Ishikawa (cell line): ENCODE measurements around the gene KIRREL3.

Experiments
- CEBPB ChIP-seq: IDR thresholded peaks from 2 replicates; pipeline ENCODE4 v1.6.1; 2012
- CREB1 ChIP-seq: IDR thresholded peaks from 2 replicates; pipeline ENCODE4 v1.6.1; 2012; ENCODE audit warnings: low read depth
- EGR1 ChIP-seq: IDR thresholded peaks from 2 replicates; pipeline ENCODE4 v1.6.1; 2012
- EP300 ChIP-seq: IDR thresholded peaks from 2 replicates; pipeline ENCODE4 v1.6.1; 2012; ENCODE audit warnings: borderline replicate concordance
- FOXM1 ChIP-seq: IDR thresholded peaks from 2 replicates; pipeline ENCODE4 v1.6.1; 2012; ENCODE audit warnings: low read depth, borderline replicate concordance
- NFIC ChIP-seq: IDR thresholded peaks from 2 replicates; pipeline ENCODE4 v1.6.1; 2012
- RAD21 ChIP-seq: IDR thresholded peaks from 2 replicates; pipeline ENCODE4 v1.6.1; 2012; ENCODE audit warnings: low read depth
- TAF1 ChIP-seq: IDR thresholded peaks from 2 replicates; pipeline ENCODE4 v1.6.1; 2012; ENCODE audit warnings: low read depth, mild to moderate bottlenecking
- TCF12 ChIP-seq: IDR thresholded peaks from 2 replicates; pipeline ENCODE4 v1.6.1; 2012; ENCODE audit warnings: low read depth
- TEAD4 ChIP-seq: IDR thresholded peaks from 2 replicates; pipeline ENCODE4 v1.6.1; 2012
- YY1 ChIP-seq: IDR thresholded peaks from 2 replicates; pipeline ENCODE4 v1.6.1; 2012; ENCODE audit warnings: low read depth
- ZBTB7A ChIP-seq: IDR thresholded peaks from 2 replicates; pipeline ENCODE4 v1.6.1; 2012; ENCODE audit warnings: low read depth
- TF ChIP-seq, protein P1 (sequence below): IDR thresholded peaks from 2 replicates; pipeline ENCODE4 v1.6.1; 2012
- TF ChIP-seq, protein P2 (sequence below): IDR thresholded peaks from 2 replicates; pipeline ENCODE4 v1.6.1; 2012; ENCODE audit warnings: low read depth, mild to moderate bottlenecking
- TF ChIP-seq, protein P3 (sequence below): IDR thresholded peaks from 2 replicates; pipeline ENCODE4 v1.6.1; 2012

KIRREL3 gene

DNA sequence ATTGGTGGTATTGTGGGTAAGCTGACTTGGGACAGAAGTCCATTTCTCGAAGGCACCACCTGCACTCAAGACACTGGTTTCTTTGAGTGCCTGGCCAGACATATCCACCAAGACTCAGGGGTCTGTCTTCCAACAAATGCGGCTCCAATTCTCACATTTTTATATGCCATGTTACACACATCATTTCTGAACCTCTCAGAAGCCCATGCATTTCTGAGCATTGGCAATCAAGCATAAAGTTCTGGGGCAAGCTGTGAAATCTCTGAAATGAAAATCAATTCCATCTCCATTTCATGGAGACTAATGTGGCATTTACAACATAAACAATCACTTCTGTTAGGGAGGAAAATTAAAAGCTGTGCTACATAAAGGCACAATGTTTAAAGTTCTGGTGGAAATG is 243.7 kb downstream of the KIRREL3 start:
- no peak for TF ChIP-seq TEAD4
- no peak for TF ChIP-seq TAF1
- no peak for TF ChIP-seq CEBPB
- TF ChIP-seq, protein P1, sequence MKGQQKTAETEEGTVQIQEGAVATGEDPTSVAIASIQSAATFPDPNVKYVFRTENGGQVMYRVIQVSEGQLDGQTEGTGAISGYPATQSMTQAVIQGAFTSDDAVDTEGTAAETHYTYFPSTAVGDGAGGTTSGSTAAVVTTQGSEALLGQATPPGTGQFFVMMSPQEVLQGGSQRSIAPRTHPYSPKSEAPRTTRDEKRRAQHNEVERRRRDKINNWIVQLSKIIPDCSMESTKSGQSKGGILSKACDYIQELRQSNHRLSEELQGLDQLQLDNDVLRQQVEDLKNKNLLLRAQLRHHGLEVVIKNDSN, result no peak
- TF ChIP-seq YY1, result no peak
- TF ChIP-seq NFIC, result no peak
- no peak for TF ChIP-seq RAD21
- no peak for TF ChIP-seq EP300
- TF ChIP-seq ZBTB7A, result no peak
- no peak for TF ChIP-seq FOXM1

DNA sequence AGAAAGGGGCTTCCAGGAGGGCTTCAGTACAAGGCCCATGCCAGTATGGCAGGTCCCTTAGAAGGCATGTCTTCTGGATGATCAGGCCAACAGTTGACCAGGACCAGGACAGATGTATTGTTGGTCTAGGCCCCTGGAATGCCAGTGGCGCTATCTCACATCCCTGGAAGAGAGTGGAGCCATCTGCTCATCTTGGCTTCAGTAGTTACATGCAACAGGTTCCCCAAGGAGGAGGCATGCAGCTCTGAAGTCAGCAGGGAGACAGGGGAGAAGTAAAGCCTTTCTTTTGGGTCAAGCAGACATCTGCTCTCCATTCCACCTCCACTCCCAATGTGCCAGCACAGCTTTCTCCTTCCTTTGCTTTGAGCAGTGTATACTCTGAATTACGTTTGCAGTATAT is 244.1 kb downstream of the KIRREL3 start:
- no peak for TF ChIP-seq CREB1
- no peak for TF ChIP-seq TEAD4
- no peak for TF ChIP-seq NFIC
- no peak for TF ChIP-seq TAF1
- TF ChIP-seq, protein P1, result no peak
- no peak for TF ChIP-seq TCF12
- TF ChIP-seq RAD21, result no peak
- no peak for TF ChIP-seq EGR1
- TF ChIP-seq, protein P2, sequence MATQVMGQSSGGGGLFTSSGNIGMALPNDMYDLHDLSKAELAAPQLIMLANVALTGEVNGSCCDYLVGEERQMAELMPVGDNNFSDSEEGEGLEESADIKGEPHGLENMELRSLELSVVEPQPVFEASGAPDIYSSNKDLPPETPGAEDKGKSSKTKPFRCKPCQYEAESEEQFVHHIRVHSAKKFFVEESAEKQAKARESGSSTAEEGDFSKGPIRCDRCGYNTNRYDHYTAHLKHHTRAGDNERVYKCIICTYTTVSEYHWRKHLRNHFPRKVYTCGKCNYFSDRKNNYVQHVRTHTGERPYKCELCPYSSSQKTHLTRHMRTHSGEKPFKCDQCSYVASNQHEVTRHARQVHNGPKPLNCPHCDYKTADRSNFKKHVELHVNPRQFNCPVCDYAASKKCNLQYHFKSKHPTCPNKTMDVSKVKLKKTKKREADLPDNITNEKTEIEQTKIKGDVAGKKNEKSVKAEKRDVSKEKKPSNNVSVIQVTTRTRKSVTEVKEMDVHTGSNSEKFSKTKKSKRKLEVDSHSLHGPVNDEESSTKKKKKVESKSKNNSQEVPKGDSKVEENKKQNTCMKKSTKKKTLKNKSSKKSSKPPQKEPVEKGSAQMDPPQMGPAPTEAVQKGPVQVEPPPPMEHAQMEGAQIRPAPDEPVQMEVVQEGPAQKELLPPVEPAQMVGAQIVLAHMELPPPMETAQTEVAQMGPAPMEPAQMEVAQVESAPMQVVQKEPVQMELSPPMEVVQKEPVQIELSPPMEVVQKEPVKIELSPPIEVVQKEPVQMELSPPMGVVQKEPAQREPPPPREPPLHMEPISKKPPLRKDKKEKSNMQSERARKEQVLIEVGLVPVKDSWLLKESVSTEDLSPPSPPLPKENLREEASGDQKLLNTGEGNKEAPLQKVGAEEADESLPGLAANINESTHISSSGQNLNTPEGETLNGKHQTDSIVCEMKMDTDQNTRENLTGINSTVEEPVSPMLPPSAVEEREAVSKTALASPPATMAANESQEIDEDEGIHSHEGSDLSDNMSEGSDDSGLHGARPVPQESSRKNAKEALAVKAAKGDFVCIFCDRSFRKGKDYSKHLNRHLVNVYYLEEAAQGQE, result no peak
- TF ChIP-seq EP300, result no peak
- TF ChIP-seq ZBTB7A, result no peak
- no peak for TF ChIP-seq FOXM1
- TF ChIP-seq, protein P3, sequence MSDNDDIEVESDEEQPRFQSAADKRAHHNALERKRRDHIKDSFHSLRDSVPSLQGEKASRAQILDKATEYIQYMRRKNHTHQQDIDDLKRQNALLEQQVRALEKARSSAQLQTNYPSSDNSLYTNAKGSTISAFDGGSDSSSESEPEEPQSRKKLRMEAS, result no peak
- TF ChIP-seq CEBPB, result no peak

DNA sequence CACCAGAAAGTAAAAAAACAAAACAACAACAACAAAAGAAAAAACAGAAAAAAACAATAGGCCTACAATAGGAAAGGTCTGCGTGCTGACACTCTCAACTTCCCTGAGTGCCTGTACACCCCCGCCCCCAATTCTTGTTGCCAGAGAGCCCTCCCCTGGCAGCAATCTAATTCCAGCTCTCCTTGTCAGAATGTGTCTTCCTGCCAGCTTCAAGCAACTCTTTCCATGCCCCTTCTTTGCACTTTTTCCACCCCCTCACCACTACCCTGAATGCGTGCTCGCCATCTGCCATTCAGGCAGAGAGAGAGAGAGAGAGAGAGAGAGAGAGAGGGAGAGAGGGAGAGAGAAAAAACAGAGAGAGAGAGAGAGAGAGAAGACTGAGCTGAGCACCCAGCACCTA is 245.0 kb downstream of the KIRREL3 start:
- no peak for TF ChIP-seq CREB1
- TF ChIP-seq ZBTB7A, result no peak
- TF ChIP-seq TAF1, result no peak
- no peak for TF ChIP-seq EGR1

DNA sequence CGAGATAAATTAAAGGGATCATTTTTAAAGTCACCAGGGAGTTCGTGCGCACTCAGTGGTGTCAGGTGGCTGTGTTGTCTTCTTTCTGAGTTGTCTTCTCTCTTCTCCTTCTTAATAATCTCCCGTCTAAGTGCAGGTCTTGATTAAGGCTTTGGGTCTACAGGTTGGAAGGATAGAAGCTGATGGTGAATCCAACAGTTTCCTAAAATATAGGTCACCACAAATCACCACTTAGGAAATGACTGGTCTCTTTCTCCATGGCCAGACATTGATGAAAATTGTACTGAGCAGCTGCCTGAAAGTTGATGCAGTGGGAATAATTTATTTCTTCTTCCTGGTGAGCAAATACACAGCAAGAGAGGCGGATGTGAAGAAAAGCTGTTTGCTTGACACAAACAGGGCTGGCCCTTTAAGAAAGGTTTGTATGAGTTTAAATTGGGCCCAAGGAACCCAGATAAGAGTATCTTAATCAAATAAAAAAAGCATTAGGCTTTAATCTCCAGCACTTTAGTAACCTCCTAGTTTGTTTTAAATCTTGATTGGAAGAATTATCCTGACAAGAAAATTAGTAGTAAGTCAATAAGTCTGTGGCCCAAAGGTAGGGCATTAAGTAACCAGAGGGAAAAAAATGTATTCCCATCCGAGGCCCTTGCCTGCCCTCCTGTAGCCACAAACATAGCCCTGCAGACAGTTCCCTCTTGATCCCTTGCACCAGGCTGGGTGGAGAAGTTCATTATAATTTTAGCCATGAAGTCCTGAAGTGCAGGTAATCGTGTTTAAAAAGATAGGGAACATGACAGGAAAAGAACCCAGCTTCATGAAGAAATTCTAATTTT is 245.8 kb downstream of the KIRREL3 start:
- TF ChIP-seq CREB1 (no peak), TEAD4 (no peak), CEBPB (no peak), ZBTB7A (no peak), NFIC (no peak), EGR1 (no peak)

DNA sequence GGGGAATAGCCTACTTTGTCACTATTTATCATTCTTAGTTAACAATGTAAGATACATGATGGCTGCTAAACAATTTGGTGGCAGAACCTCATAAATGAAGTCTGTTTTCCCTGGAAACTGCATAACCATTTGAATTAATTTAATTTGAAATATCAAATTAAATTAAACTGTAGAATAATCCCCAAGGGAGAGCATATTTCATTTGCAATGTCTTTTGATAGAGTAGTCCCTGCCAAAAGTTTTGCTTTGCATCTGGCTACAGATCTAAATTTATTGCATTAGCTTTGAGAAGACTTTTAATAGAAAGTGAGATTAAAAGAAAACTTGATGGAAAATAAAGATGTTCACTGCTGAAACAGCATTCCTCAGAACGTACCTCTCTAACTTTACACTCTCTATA is 246.6 kb downstream of the KIRREL3 start:
- TF ChIP-seq NFIC, result no peak
- TF ChIP-seq EP300, result no peak
- TF ChIP-seq RAD21, result no peak
- TF ChIP-seq CEBPB, result no peak
- TF ChIP-seq YY1, result no peak
- TF ChIP-seq, protein P2, result no peak
- TF ChIP-seq, protein P1, result no peak
- TF ChIP-seq TCF12, result no peak
- TF ChIP-seq FOXM1, result no peak
- no peak for TF ChIP-seq TAF1
- TF ChIP-seq CREB1, result no peak
- TF ChIP-seq, protein P3, result no peak
- no peak for TF ChIP-seq TEAD4

DNA sequence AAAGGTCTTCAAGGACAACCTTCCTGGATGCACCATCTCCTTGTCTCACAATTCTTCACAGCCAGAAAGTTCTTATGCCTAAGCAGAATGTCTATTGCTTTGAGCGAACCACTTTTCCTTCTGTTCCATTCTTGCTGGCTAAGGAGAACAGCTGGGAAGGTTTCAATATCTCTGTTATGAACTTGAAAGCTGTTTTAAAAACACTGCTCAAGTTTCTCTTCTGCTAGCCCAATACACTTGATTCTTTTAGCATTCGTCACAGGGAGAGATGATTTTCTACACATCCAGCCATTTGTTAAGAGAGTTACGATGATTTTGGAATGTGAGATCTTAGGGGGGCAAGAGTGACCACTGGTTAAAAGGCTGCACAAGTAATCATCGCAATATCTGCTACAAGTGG is 249.3 kb downstream of the KIRREL3 start:
- TF ChIP-seq EP300, result no peak
- TF ChIP-seq, protein P1, result no peak
- TF ChIP-seq YY1, result no peak
- TF ChIP-seq, protein P2, result no peak
- TF ChIP-seq TAF1, result no peak
- no peak for TF ChIP-seq EGR1
- TF ChIP-seq, protein P3, result no peak
- TF ChIP-seq NFIC, result no peak
- no peak for TF ChIP-seq CEBPB
- TF ChIP-seq RAD21, result no peak
- no peak for TF ChIP-seq TCF12
- TF ChIP-seq TEAD4, result no peak
- TF ChIP-seq ZBTB7A, result no peak
- no peak for TF ChIP-seq CREB1
- no peak for TF ChIP-seq FOXM1
